Muscle layer of colon (tissue), 2 donors: Measurements from ENCODE around the gene LRSAM1.

ENCODE experiments used
- H3K27ac ChIP-seq: one replicate; pipeline ENCODE4 v1.7.0; 2013; ENCODE audit warnings: low read depth, mild to moderate bottlenecking, low read length, moderate library complexity
- H3K27me3 ChIP-seq, 2 donors: one replicate each; pipeline ENCODE4 v1.7.0; 2013; ENCODE audit warnings: low read length in 2 of 2, mild to moderate bottlenecking in 2 of 2; ENCODE audit not compliant: insufficient read depth in 2 of 2, control insufficient read depth in 1 of 2
- H3K36me3 ChIP-seq: one replicate; pipeline ENCODE4 v1.7.0; 2013; ENCODE audit warnings: mild to moderate bottlenecking, low read length; ENCODE audit not compliant: insufficient read depth
- H3K4me1 ChIP-seq: one replicate; pipeline ENCODE4 v1.7.0; 2013; ENCODE audit warnings: mild to moderate bottlenecking, low read length; ENCODE audit not compliant: insufficient read depth
- H3K4me3 ChIP-seq, 2 donors: one replicate each; pipeline ENCODE4 v1.7.0; 2013; ENCODE audit warnings: low read length in 2 of 2, low read depth in 1 of 2, mild to moderate bottlenecking in 1 of 2, moderate library complexity in 1 of 2
- H3K9ac ChIP-seq: one replicate; pipeline ENCODE4 v1.7.0; 2013; ENCODE audit warnings: low read length
- H3K9me3 ChIP-seq: one replicate; pipeline ENCODE4 v1.7.0; 2013; ENCODE audit warnings: mild to moderate bottlenecking, low read length
- donor health status: abdominal sarcoma.
- donor health status: Adenocarcinoma of cecum.

LRSAM1 gene

DNA sequence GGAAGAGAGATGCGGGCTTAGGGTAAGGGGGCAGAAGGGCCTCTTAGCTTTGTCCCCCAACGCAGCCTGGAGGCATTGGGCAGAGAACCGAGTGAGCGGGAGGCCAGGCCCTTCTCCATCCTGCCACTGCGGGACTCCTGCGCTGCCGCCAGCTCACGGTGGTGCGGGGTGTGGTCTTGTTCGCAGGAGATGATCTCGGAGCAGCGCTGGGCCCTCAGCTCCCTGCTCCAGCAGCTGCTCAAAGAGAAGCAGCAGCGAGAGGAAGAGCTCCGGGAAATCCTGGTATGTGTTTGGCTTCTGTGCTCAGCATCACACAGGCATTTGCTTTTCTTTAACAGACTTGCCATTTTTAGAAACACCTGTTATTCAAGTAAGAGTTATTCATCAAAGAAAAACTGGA lies 41.3 kb downstream of the LRSAM1 start:
- H3K9ac ChIP-seq, result no peak overlapping the region
- peaks cover 82% of the 10 kb centered on the region for H3K36me3 ChIP-seq
- no peaks in the 10 kb centered on the region for H3K27me3 ChIP-seq
- H3K27ac ChIP-seq, result no peak overlapping the region
- H3K4me1 ChIP-seq, result peaks cover 19% of the 10 kb centered on the region
- no peak overlapping the region for H3K4me3 ChIP-seq
- no peaks in the 10 kb centered on the region for H3K9me3 ChIP-seq

- no peaks in the 10 kb centered on the region for H3K27me3 ChIP-seq
- peaks cover 84% of the 10 kb centered on the region for H3K36me3 ChIP-seq
- H3K4me1 ChIP-seq, result peaks cover 19% of the 10 kb centered on the region
- H3K9ac ChIP-seq, result no peak overlapping the region
- no peak overlapping the region for H3K4me3 ChIP-seq
- H3K27ac ChIP-seq, result no peak overlapping the region
- no peaks in the 10 kb centered on the region for H3K9me3 ChIP-seq
Measured at GRCh38 chr9:127493592-127494303, 42.4 kb downstream of the LRSAM1 start.

DNA sequence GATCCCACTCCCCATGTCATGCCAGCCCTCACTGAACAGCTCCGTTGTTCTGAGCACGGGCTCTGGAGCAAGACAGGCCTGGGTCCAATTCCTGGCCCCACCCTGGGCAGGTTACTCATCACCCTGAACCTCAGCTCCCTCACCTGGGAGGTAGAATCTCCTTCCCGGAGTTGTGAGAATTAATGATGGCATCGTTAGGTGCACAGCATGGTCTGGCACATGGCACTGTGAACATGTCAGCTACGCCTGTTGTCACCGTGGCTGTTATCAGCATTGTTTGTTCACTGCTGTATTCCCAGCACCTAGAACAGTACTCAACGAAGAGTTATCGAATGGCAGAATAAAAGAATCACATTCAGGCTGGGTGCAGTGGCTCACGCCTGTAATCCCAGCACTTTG lies 43.0 kb downstream of the LRSAM1 start:
- H3K27me3 ChIP-seq, result no peaks in the 10 kb centered on the region
- H3K36me3 ChIP-seq, result peaks cover 79% of the 10 kb centered on the region
- no peaks in the 10 kb centered on the region for H3K9me3 ChIP-seq
- H3K4me3 ChIP-seq, result no peak overlapping the region
- peaks cover 19% of the 10 kb centered on the region for H3K4me1 ChIP-seq
- no peak overlapping the region for H3K9ac ChIP-seq
- no peak overlapping the region for H3K27ac ChIP-seq

DNA sequence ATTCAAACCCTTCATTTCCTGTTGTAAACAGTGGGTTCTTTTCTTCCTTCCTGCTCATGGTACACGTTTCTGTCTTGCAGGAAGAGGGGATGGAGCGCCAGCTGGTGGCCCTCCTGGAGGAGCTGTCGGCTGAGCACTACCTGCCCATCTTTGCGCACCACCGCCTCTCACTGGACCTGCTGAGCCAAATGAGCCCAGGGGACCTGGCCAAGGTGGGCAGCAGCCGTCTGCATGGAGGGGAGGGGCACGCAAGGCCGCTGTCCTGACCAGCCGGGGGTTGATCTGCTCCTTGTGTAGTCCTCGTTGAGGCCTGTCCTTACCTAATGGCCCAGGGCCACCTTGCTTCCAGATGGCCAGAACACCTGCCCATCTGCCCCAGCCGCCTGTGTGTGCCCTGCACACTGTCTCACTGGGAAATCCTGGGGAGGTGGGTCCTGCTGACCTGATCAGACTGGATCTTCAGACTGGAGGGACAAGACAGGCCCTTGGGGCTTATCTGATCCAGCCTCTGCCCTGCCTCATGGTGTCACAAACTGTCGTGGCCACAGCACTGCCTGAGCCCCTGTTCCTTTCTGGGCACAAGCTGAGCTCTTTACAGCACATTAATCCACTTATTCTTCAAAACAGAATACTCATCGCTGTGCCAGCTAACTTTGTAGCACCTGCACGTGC lies 44.7 kb downstream of the LRSAM1 start:
- Histone ChIP-seq H3K9me3 (no peaks in the 10 kb centered on the region), H3K27ac (peak overlapping the region; percentile 89), H3K27me3 (no peaks in the 10 kb centered on the region), H3K4me1 (peaks cover 19% of the 10 kb centered on the region), H3K36me3 (peaks cover 62% of the 10 kb centered on the region), H3K4me3 (no peak overlapping the region), H3K9ac (no peak overlapping the region)

DNA sequence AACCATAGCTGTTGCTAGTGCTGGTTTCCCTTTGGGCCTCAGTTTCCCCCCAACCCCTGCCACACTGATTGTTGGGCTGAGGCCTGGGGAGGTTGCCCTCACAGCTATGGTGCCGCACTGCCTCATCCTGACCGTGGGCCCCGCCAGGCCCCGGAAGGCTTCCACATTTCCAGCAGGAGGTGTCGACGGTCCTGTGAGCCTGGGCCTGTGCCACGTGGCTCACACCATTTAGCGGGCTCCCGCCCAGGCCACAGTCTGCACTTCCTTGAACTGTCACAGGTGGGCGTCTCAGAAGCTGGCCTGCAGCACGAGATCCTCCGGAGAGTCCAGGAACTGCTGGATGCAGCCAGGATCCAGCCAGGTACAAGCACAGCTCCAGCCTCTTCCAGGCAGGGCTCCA lies 45.7 kb downstream of the LRSAM1 start:
- no peaks in the 10 kb centered on the region for H3K9me3 ChIP-seq
- H3K4me1 ChIP-seq, result peaks cover 19% of the 10 kb centered on the region
- H3K27ac ChIP-seq, result no peak overlapping the region
- no peaks in the 10 kb centered on the region for H3K27me3 ChIP-seq
- peaks cover 59% of the 10 kb centered on the region for H3K36me3 ChIP-seq
- H3K4me3 ChIP-seq, result no peak overlapping the region
- H3K9ac ChIP-seq, result no peak overlapping the region

DNA sequence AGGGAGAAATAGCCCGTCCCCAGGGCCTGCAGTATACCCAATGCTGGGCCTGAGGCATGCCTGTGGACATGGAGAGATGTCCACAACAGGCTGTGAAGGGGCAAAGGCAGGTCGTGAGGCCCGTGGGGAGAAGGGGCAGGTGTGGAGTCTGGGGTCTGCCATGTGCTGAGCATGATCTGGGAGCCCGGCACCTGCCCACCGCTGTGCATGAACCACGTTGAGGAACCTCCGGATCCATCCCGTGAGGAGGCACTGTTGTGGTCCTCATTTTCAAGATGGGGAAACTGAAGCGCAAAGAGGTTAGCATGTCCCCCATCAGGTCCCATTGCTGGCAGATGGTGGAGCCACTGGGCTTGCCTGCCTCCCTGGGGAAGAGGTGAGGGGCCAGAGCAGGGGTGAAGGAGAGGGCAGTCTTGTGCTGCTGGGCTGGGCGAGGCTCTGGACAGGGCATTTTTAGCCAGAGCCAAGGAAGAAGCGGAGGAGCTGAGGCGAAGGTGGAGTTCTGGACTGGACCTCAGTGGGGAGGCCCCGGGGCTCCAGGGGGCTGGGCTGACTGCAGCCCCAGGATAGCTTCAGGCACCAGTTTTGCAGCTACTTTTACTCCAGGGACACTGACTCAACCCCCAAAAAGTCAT lies 46.5 kb downstream of the LRSAM1 start:
- Histone ChIP-seq H3K27me3 (no peaks in the 10 kb centered on the region), H3K27ac (no peak overlapping the region), H3K9ac (no peak overlapping the region), H3K4me3 (no peak overlapping the region), H3K9me3 (no peaks in the 10 kb centered on the region), H3K4me1 (peaks cover 19% of the 10 kb centered on the region), H3K36me3 (peaks cover 55% of the 10 kb centered on the region)

DNA sequence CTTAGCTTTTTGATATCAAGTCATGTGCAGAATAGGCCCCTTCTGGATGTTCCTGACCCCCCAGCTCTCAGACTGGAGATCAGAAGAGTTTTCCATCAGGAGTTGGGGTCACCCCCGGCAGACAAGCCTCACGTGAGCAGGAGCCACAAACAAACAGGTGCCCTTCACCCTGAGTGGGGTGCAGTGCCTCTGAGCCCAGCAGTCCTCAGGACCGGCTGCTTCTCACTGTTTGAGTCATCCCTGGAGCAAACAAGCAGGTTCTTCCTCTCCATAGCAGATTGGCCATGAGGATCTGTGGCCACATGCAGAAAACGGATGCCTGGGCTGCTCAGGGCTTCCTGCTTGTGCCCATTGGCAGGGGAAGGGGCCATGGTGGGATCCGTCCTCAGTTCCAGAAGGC lies 47.0 kb downstream of the LRSAM1 start:
- H3K36me3 ChIP-seq, result peaks cover 55% of the 10 kb centered on the region

DNA sequence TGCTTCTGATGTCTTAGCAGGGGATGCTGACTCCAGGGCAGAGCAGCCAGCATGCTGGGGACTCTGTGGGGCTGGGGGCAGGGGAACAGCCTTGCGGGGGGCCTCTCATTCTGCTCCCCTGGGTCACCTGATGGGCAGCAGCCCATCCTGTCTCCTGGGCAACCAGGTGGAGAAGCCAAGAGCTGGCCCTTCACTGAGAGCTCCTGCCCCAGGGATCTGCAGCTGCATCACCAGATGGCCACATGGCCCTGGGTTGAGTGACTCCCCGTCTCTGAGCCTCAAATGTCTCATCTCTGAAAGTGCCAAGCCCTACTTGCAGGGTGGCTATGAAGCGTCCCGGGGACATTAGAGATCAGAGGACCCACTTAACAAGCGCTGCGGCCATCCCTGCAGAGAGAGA lies 49.1 kb downstream of the LRSAM1 start:
- Histone ChIP-seq H3K4me1 (peaks cover 17% of the 10 kb centered on the region), H3K27me3 (no peaks in the 10 kb centered on the region), H3K9ac (no peak overlapping the region), H3K4me3 (no peak overlapping the region), H3K9me3 (no peaks in the 10 kb centered on the region), H3K36me3 (peaks cover 56% of the 10 kb centered on the region), H3K27ac (no peak overlapping the region)

More for the DNA sequence above, 47.0 kb downstream of the LRSAM1 start:
- no peaks in the 10 kb centered on the region for H3K27me3 ChIP-seq
- peaks cover 19% of the 10 kb centered on the region for H3K4me1 ChIP-seq
- H3K9ac ChIP-seq, result no peak overlapping the region
- no peak overlapping the region for H3K27ac ChIP-seq
- no peaks in the 10 kb centered on the region for H3K9me3 ChIP-seq
- no peak overlapping the region for H3K4me3 ChIP-seq

DNA sequence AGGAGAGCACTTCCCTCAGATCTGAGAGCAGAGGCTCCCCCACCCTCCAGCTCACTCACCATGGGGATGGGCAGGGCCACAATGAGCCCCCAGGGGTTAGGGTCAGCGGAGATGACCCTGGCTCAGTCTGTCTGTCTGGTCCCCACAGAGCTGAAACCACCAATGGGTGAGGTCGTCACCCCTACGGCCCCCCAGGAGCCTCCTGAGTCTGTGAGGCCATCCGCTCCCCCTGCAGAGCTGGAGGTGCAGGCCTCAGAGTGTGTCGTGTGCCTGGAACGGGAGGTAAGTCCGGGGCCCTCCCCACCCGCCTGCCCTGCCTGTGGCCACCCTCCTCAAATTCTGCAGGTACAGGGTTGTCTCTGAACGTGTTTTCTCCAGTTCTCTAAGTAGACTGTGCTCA lies 49.6 kb downstream of the LRSAM1 start:
- Histone ChIP-seq H3K27ac (no peak overlapping the region), H3K9ac (no peak overlapping the region), H3K9me3 (no peaks in the 10 kb centered on the region), H3K4me3 (no peak overlapping the region), H3K36me3 (peaks cover 54% of the 10 kb centered on the region), H3K27me3 (no peaks in the 10 kb centered on the region), H3K4me1 (peaks cover 12% of the 10 kb centered on the region)

GRCh38 chr9:127501821-127502343 lies 50.6 kb downstream of the LRSAM1 start:
- Histone ChIP-seq H3K9me3 (no peaks in the 10 kb centered on the region), H3K9ac (no peak overlapping the region), H3K36me3 (peaks cover 44% of the 10 kb centered on the region), H3K4me3 (no peak overlapping the region), H3K27ac (no peak overlapping the region), H3K4me1 (peaks cover 3% of the 10 kb centered on the region), H3K27me3 (no peaks in the 10 kb centered on the region)

DNA sequence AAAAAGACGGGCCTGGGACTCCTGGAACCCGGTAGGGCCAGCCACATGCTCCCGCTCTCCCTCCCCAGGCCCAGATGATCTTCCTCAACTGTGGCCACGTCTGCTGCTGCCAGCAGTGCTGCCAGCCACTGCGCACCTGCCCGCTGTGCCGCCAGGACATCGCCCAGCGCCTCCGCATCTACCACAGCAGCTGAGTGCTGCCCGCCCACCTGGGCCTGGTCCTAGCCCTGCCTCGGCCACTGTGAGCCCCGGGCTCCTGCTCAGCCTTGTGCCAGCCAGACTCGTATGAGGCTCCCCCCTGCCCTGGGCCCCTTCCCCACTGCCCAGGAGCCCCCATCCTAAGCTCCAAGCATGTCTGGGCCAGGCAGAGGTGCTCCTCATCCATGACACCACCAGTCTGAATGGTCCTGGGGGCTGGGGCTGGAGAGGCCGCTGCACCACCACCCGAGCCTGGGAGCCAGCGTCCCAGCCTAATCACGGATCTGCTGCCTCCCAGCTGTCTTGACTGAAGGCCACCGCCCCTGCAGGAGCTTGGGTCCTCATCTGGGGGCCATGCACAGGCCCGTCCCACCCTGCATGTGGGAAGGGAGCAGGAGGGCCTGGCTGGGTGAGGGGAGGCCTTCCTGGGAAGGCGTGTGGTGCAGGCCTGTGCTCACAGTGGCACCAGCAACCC lies 51.5 kb downstream of the LRSAM1 start:
- peaks cover 42% of the 10 kb centered on the region for H3K36me3 ChIP-seq
- no peak overlapping the region for H3K27ac ChIP-seq
- no peaks in the 10 kb centered on the region for H3K9me3 ChIP-seq
- H3K4me1 ChIP-seq, result peaks cover 3% of the 10 kb centered on the region
- no peaks in the 10 kb centered on the region for H3K27me3 ChIP-seq
- H3K4me3 ChIP-seq, result no peak overlapping the region
- H3K9ac ChIP-seq, result no peak overlapping the region
